Panc1 (cell line): Measurements from ENCODE around the gene HSD17B11. TPM values are rescaled to one million over a fixed set of nuclear protein-coding genes. Genes with fewer than 3 reads are reported as not detected.

Source experiments
- ATAC-seq: fragments of 200-7000 bp; cut with Tn5 transposase; 2 replicates; pipeline ENCODE4 v1.9.1; 2020; ENCODE audit warnings: mild to moderate bottlenecking, moderate library complexity
- BruUV-seq: library from RNA; stranded (reverse); fragments of 400-500 nt; replicated peaks from 2 replicates; lab custom pipeline; 2021; lab: Mats Ljungman, UMichigan
- CTCF ChIA-PET: fragments of 300-600 bp; sonication (Branson Sonifier 250); formaldehyde crosslinking; loops from one replicate; lab custom pipeline; 2022; ENCODE audit warnings: antibody characterized with exemption; lab: Charles Lee
- POLR2A ChIA-PET: fragments of 300-600 bp; sonication (Branson Sonifier 250); formaldehyde crosslinking; loops from one replicate; lab custom pipeline; 2022; ENCODE audit warnings: antibody characterized with exemption; lab: Charles Lee
- DNase-seq: peaks from one replicate; pipeline ENCODE4 v3.0.0-alpha.2; 2010; ENCODE audit warnings: low read depth, low spot score
- H3K27ac ChIP-seq: 2 replicates; pipeline ENCODE4 v1.5.1; 2011; ENCODE audit warnings: mild to moderate bottlenecking, low read length, inconsistent platforms
- H3K27me3 ChIP-seq: fragments of 200-500 bp; sonication (Bioruptor generic); 2 replicates; pipeline ENCODE4 v1.6.0; 2014; ENCODE audit warnings: low read length, inconsistent platforms; ENCODE audit not compliant: control insufficient read depth, insufficient read depth
- H3K36me3 ChIP-seq: fragments of 200-500 bp; sonication (Bioruptor generic); 2 replicates; pipeline ENCODE4 v1.5.1; 2014; ENCODE audit warnings: inconsistent platforms, mild to moderate bottlenecking, low read length, moderate library complexity; ENCODE audit not compliant: control insufficient read depth, insufficient read depth
- H3K4me1 ChIP-seq: 2 replicates; pipeline ENCODE4 v1.5.1; 2011; ENCODE audit warnings: inconsistent platforms, mild to moderate bottlenecking, low read length, moderate library complexity; ENCODE audit not compliant: control insufficient read depth, insufficient read depth
- H3K4me3 ChIP-seq, 2 experiments: 2 replicates each; pipeline ENCODE4 v1.5.1; 2011 to 2012; ENCODE audit warnings: low read depth in 2 of 2, low read length in 2 of 2, mild to moderate bottlenecking in 2 of 2, inconsistent platforms in 1 of 2, moderate library complexity in 1 of 2
- H3K9me3 ChIP-seq: fragments of 200-500 bp; sonication (Bioruptor generic); 2 replicates; pipeline ENCODE4 v1.5.1; 2014; ENCODE audit warnings: low read depth, mild to moderate bottlenecking, inconsistent platforms, low read length, moderate library complexity; ENCODE audit not compliant: control insufficient read depth, insufficient read depth
- POLR2AphosphoS5 ChIP-seq: IDR thresholded peaks from 2 replicates; pipeline ENCODE4 v1.6.1; 2012; ENCODE audit warnings: mild to moderate bottlenecking, low read depth, low read length, moderate library complexity
- SIN3A ChIP-seq: IDR thresholded peaks from 2 replicates; pipeline ENCODE4 v1.6.1; 2012; ENCODE audit warnings: low read depth, mild to moderate bottlenecking, low read length, moderate library complexity, borderline replicate concordance; ENCODE audit not compliant: insufficient read depth
- TCF7L2 ChIP-seq: IDR thresholded peaks from 2 replicates; pipeline ENCODE4 v1.6.1; 2011; ENCODE audit warnings: mild to moderate bottlenecking, low read depth, low read length, inconsistent platforms
- in situ Hi-C: cut with HindIII; loops from 2 replicates; pipeline ENCODE4 v1.10.0; 2016; ENCODE audit warnings: low sequenced_read_pairs, low pct_unique_long_range_greater_than_20kb
- intact Hi-C: fragments of 100-400 bp; cut with micrococcal nuclease; formaldehyde crosslinking; loops from one replicate; pipeline ENCODE4 v1.10.0; 2022; ENCODE audit not compliant: unreplicated experiment
- total RNA-seq: library from RNA; stranded (reverse); gene quantifications from one replicate; pipeline ENCODE4 v1.2.1, GENCODE V29; 2021; ENCODE audit not compliant: unreplicated experiment
- TF ChIP-seq, protein P1 (sequence below), 2 experiments: IDR thresholded peaks; 2 replicates each; pipeline ENCODE4 v1.6.1; 2011 to 2012; ENCODE audit warnings: low read depth in 2 of 2, control low read depth in 1 of 2, low read length in 1 of 2, mild to moderate bottlenecking in 1 of 2, moderate library complexity in 1 of 2; ENCODE audit not compliant: insufficient read depth in 1 of 2
- TF ChIP-seq, protein P2 (sequence below): fragments of 450-650 bp; IDR thresholded peaks from 2 replicates; pipeline ENCODE4 v1.5.1; 2017; ENCODE audit warnings: mild to moderate bottlenecking

Gene HSD17B11
- total RNA-seq, 1 experiment from 2014 or later, result 34.9 TPM

DNA sequence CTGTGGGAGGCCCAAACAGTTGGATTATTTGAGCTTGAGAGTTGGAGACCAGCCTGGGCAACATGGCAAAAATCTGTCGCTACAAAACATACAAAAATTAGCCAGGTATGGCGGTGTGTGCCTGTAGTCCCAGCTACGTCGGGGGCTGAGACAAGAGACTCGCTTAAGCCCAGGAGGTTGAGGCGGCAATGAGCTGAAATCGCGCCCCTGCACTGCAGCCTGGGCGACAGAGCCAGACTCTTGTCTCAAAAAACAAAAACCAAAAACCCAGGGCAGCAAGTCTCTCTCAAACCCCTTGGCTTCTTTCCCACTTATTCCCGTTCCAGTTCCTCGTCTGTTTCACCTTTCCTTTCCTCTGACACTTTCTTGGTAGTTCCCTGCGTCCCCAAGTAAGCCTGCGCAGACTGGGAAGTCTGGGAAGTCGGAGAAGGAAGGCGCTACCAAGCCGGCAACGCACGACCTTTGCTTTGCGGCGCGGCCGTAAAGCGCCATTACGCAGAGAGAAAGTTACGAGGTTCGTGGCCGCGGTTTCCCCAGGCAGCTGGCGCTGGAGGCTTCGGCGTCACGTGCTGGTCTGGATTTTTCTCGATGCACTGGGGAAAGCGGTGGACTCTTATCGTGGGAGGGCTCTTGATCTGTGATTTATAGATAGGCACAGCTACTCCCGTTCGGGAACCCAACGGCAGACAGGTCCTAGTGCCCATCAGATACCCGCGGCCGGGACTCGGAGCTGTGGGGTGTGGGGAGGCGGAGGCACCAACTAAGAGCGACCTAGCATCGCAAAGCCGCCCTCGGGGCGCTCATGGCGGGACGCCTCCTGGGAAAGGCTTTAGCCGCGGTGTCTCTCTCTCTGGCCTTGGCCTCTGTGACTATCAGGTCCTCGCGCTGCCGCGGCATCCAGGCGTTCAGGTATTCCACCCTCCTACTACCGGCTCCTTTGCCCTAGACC lies 31.4 kb upstream of the HSD17B11 start, which contains the start of gene NUDT9:
TSS of gene NUDT9 (plus strand) at position 470 of the 949 bp plus-strand sequence. CDS start at position 803, 333 bp downstream.
- H3K27me3 ChIP-seq, result no peaks in the 10 kb centered on the region
- POLR2A ChIA-PET, result no interaction called here
- H3K36me3 ChIP-seq, result no peaks in the 10 kb centered on the region; the same call in 1 of the 2 replicates
- ATAC-seq (peak; percentile 94), DNase-seq (peak; percentile 86)
- peaks cover 18% of the 10 kb centered on the region for H3K4me1 ChIP-seq
- peak within 1 kb of the TSS; percentile 58 to 82 for H3K4me3 ChIP-seq
- intact Hi-C loops, result loop anchor here (5.0 kb wide), 1 partner anchor 35 kb away; no protein-coding TSS in a partner anchor
- peak within 1 kb of the TSS; percentile 86 for H3K27ac ChIP-seq
- TSS peak; percentile 95 for BruUV-seq
- CTCF ChIA-PET, result no interaction called here
- no peaks in the 10 kb centered on the region for H3K9me3 ChIP-seq
- TF ChIP-seq SIN3A (no peak; the same call in 1 of the 2 replicates), POLR2AphosphoS5 (peak; percentile 92), TCF7L2 (peak; percentile 66; the same call in 1 of the 2 replicates)
- TF ChIP-seq, protein P1, sequence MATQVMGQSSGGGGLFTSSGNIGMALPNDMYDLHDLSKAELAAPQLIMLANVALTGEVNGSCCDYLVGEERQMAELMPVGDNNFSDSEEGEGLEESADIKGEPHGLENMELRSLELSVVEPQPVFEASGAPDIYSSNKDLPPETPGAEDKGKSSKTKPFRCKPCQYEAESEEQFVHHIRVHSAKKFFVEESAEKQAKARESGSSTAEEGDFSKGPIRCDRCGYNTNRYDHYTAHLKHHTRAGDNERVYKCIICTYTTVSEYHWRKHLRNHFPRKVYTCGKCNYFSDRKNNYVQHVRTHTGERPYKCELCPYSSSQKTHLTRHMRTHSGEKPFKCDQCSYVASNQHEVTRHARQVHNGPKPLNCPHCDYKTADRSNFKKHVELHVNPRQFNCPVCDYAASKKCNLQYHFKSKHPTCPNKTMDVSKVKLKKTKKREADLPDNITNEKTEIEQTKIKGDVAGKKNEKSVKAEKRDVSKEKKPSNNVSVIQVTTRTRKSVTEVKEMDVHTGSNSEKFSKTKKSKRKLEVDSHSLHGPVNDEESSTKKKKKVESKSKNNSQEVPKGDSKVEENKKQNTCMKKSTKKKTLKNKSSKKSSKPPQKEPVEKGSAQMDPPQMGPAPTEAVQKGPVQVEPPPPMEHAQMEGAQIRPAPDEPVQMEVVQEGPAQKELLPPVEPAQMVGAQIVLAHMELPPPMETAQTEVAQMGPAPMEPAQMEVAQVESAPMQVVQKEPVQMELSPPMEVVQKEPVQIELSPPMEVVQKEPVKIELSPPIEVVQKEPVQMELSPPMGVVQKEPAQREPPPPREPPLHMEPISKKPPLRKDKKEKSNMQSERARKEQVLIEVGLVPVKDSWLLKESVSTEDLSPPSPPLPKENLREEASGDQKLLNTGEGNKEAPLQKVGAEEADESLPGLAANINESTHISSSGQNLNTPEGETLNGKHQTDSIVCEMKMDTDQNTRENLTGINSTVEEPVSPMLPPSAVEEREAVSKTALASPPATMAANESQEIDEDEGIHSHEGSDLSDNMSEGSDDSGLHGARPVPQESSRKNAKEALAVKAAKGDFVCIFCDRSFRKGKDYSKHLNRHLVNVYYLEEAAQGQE (IDR thresholded peaks at IDR 0.05; ENCODE audit: insufficient read depth in 1 of 2, low read depth in 2 of 2, low read length in 1 of 2), result no peak
- TF ChIP-seq, protein P2, sequence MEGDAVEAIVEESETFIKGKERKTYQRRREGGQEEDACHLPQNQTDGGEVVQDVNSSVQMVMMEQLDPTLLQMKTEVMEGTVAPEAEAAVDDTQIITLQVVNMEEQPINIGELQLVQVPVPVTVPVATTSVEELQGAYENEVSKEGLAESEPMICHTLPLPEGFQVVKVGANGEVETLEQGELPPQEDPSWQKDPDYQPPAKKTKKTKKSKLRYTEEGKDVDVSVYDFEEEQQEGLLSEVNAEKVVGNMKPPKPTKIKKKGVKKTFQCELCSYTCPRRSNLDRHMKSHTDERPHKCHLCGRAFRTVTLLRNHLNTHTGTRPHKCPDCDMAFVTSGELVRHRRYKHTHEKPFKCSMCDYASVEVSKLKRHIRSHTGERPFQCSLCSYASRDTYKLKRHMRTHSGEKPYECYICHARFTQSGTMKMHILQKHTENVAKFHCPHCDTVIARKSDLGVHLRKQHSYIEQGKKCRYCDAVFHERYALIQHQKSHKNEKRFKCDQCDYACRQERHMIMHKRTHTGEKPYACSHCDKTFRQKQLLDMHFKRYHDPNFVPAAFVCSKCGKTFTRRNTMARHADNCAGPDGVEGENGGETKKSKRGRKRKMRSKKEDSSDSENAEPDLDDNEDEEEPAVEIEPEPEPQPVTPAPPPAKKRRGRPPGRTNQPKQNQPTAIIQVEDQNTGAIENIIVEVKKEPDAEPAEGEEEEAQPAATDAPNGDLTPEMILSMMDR, result no peak
- in situ Hi-C loops, result no loop called here

DNA sequence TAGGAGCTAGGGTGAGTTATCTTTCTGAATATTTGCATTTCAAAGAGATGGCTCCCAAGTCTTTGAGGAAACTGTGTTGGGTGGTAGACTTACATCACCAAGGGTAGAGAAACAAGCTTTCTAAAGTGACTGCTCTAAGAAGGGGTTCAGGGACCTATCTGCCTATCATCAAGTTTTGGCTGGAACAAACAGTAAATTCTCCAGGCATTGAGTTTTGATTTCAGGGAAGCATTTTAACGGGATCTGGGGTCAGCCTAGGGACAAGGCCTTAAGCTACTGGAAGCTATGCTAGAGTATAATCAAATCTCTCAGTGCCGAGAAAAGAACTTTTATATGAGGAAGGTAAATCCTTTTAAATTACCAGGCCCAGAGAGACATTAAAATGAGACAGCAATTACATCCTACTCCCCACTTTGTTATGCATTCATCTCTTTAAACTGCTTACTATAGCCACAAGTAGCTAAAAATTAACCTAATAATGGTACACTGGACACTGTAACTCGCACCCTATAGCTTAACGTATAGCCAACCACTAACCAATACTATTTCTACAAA lies 29.4 kb upstream of the HSD17B11 start:
- peak overlapping the region; percentile 54 for H3K27ac ChIP-seq
- H3K4me3 ChIP-seq, result no peak overlapping the region
- POLR2A ChIA-PET, result no interaction called here
- no TSS peak for BruUV-seq
- no peaks in the 10 kb centered on the region; the same call in 1 of the 2 replicates for H3K36me3 ChIP-seq
- DNase-seq (no peak), ATAC-seq (no peak)
- TF ChIP-seq SIN3A (no peak), TCF7L2 (0 out of 2 replicates have a peak, but pooled peaks have one; percentile 15)
- in situ Hi-C loops, result no loop called here
- CTCF ChIA-PET, result no interaction called here
- H3K27me3 ChIP-seq, result no peaks in the 10 kb centered on the region
- peaks cover 17% of the 10 kb centered on the region; the same call in 1 of the 2 replicates for H3K4me1 ChIP-seq
- intact Hi-C loops, result loop anchor here (5.0 kb wide), 1 partner anchor 33 kb away; no protein-coding TSS in a partner anchor
- no peaks in the 10 kb centered on the region for H3K9me3 ChIP-seq
